HG03439 (cell line): Measurements from ENCODE around the gene ADH5.
"Not testable (repeated sequence)": the region's sequence is repeated elsewhere in the genome, so short reads cannot be mapped to it uniquely, and the experiment has no call there.

Experiments used
- ATAC-seq: cut with Tn5 transposase; IDR thresholded peaks from one replicate; pipeline ENCODE4 v1.9.1; 2021; ENCODE audit warnings: mild to moderate bottlenecking, moderate library complexity; ENCODE audit not compliant: unreplicated experiment

ADH5 gene

GRCh38 chr4:99088023-99088449, 552 bp downstream of the ADH5 start:
- peak; percentile 22 for ATAC-seq

DNA sequence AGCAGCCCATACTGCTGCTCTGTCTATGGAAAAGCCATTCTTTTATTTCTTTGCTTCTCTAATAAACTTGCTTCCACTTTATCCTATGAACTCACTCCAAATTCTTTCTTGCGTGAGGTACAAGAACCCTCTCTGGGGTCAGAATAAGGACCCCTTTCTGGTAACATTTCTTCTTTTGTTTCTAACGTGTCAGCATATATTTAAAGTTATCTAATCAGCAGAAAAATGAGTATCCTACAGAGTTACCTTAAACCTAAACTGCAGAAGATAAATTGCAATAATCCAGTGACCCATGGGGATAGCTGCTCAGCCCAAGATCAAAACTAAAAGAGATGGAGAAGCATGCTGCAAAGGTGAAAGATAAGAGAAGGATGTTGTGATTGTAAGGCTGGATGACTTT, 4.0 kb downstream of the ADH5 start:
- ATAC-seq: no peak

DNA sequence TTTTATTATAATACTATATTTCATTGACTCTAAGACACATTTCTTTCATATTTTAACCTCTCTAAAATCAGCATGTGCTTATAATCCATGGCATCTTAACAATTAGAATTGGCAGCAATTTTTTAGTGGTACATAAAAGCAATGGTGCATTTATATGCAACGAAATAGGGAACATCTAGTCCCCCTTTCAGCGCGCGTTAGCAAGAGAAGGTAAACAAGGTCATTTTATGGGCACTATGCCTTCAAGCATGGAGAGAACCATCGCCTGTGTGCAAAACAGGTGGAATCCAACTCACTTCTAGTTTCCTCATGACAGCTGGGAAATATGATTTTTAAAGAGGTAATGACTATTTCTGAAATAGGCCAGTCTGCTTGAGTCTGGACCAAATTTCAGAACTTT, 6.4 kb downstream of the ADH5 start:
- ATAC-seq: no peak

GRCh38 chr4:99080869-99081268, 7.7 kb downstream of the ADH5 start:
- not testable (repeated sequence) for ATAC-seq

DNA sequence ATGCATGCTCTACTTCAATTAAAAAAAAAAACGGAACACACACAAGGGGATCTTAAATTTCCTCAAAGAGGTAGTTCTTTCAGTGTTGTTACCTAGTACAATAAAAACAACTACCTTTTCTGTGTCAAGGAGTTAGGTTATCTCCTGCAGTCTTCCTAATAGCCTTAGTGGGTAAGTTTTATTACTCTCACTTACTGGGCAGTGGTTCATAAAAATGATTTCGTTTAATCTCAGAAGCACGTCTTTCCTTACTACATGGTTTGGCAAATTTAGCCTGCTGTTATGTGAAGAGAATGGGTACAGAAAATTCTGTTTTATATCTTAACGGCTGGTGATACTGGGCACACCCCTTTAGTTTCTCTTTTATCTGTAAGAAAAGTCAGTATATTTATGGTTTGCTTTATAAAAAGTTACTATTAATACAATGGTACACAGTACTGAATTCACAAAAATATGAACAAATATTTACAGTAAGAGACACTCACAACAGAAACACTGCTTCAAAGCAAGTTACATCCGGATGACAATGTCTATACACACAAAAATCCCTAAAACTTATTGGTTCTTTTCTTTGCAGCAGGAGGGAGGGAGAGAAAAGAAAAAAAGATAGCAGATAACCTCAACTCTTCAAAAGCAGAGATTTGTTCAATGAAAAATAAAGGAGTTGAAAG, 8.8 kb downstream of the ADH5 start:
- ATAC-seq: no peak

- ATAC-seq: no peak
These were observed 9.5 kb downstream of the ADH5 start for GRCh38 chr4:99078931-99079624.

DNA sequence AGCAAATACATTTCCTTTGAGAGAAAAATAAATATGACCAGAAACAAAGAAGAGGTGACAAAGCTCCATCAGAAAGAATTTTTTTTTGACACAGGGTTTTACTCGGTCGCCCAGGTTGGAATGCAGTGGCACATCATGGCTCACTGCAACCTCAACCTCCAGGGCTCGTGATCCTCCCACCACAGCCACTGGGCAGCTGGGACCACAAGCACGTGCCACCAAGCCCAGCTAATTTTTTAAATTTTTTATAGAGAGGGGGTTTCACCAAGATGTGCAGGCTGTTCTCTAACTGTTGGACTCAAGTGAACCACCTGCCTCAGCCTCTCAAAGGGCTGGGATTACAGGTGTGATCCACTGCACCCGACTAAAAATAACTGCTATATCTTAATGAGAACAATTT, 10.3 kb downstream of the ADH5 start:
- no peak for ATAC-seq

GRCh38 chr4:99077177-99077576, 11.4 kb downstream of the ADH5 start:
- ATAC-seq: no peak

- ATAC-seq: no peak
These were observed 12.2 kb downstream of the ADH5 start for GRCh38 chr4:99076292-99076976.

GRCh38 chr4:99074816-99075215, 13.8 kb downstream of the ADH5 start:
- no peak for ATAC-seq

GRCh38 chr4:99071159-99071558, 17.4 kb downstream of the ADH5 start:
- ATAC-seq: no peak

- no peak for ATAC-seq
These were observed 21.0 kb downstream of the ADH5 start for GRCh38 chr4:99067617-99068016.

DNA sequence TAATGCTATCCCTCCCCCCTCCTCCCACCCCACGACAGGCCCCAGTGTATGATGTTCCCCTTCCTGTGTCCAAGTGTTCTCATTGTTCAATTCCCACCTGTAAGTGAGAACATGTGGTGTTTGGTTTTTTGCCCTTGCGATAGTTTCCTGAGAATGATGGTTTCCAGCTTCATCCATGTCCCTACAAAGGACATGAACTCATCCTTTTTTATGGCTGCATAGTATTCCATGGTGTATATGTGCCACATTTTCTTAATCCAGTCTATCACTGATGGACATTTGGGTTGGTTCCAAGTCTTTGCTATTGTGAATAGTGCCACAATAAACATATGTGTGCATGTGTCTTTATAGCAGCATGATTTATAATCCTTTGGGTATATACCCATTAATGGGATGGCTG, 23.1 kb downstream of the ADH5 start:
- not testable (repeated sequence) for ATAC-seq

GRCh38 chr4:99062120-99062519, 26.5 kb downstream of the ADH5 start:
- ATAC-seq: no peak

DNA sequence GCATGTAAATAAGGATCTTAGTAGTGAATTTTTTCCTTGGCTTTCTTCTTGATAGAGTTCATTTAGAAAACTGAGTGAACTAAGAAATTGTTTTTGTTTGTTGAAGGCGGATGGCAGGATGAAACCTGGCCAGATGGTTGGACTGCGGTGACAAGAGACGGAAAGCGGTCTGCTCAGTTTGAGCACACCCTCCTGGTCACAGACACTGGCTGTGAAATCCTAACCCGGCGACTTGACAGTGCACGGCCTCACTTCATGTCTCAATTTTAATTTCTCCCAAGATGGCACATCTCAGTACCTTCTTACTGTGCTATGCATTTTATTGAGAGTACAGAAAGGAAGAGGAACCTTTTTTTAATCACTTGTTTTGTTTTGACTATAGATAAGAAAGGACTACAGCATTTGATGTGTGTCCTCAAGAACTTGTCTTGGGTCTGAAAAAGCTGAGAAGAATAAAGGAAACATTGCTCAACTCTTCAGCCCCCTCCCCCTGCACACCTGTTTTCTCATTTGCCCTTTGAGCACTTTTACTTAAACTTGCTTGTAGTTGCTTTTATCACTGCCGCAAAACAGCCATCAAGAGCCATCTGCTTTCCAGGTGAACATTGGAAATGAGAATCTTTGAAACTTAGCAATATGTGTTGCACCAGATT, 27.4 kb downstream of the ADH5 start:
- ATAC-seq: no peak

- no peak for ATAC-seq
These were observed 29.0 kb downstream of the ADH5 start for GRCh38 chr4:99059550-99059949.

DNA sequence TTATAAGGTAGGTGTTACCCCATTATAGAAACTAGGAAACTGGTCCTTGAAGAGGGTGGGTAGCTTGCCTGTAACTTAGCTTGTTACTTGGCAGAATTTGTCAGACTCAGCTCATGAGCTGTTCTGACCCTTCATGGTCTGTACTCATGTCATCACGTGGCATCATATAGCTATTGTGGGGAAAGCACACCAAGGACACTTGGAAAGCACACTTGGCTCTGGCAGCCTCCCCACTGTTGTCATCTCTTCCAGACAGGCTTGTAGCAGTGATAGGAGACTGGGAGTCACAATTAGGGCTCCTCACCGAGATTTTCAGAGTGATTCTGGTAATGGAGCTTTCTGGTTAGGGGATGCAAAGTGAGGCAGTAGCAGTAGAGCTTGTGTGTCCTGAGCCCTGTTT, 30.4 kb downstream of the ADH5 start:
- ATAC-seq: no peak

DNA sequence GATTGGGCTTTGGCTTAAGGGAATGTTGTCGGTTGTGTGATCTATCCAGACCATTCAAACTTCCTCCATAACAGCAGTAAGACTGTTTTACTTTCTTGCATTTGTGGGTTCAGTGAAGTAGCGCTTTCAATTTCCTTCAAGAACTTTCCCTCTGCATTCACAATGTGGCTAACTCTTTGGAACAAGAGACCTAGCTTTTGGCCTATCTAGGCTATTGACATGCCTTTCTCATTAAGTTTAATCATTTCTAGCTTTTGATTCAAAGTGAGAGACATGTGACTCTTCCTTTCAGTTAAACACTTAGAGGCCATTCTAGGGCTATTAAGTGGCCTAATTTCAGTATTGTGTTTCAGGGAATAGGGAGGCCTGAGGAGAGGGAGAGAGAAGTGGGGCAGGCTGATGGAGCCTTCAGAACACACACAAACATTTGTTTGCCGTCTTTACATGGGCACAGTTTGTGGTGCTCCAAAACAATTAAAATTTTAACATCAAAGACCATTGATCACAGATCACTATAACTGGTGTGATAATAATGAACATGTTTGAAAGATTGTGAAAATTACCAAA, 34.1 kb downstream of the ADH5 start:
- ATAC-seq: peak; percentile 50

- ATAC-seq: no peak
These were observed 35.7 kb downstream of the ADH5 start for GRCh38 chr4:99052902-99053301.

DNA sequence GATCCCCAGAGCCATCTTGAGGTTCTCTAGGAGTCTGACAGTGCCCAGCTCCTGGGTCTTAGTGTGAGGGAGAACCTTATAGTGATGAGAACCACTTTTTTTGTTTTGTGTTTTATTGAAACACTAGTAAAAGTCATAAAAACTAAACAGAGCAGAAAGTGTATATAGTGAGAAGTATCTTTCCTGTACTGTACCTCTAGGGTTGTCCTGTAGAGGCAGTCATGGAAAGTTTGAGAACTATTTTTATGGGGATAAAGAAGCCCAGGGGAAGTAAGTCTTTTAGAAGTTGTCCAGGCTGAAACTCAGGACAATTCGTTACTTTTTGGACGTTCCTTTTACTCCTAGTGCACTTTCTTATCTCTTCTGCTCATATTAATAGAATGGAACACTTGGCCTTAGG, 40.9 kb downstream of the ADH5 start:
- no peak for ATAC-seq

DNA sequence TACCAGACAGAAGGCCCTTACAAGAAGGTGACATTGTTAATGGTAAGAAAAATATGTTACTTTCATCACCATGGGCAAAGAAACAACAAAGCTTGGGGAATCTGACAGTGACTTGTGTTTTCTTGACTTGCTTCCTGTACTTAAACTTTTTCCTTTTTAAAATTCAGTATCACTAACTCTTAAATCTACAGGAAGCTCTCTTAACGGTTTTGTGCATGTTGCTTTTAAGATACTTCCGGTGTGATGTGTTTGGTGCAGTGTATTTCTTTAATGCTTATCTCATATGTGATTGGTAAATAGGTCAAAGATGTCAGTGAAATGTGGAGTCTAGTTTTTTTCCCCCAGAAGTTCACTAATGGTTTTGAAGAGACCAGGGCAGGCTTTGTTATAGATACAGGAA, 45.2 kb downstream of the ADH5 start:
- ATAC-seq: no peak
